Loucy (cell line): ENCODE data around the gene CENPP.

Source experiments
- H2AFZ ChIP-seq: fragments of 200-600 bp; sonication (generic); 2 replicates; pipeline ENCODE4 v1.6.0; 2016; ENCODE audit warnings: antibody characterized with exemption, mild to moderate bottlenecking, low read length, moderate library complexity
- H3F3A ChIP-seq: fragments of 200-600 bp; 2 replicates; pipeline ENCODE4 v1.6.0; 2016; ENCODE audit warnings: antibody characterized with exemption, low read depth, mild to moderate bottlenecking
- H3K27me3 ChIP-seq: fragments of 200-600 bp; sonication (generic); 2 replicates; pipeline ENCODE4 v1.6.1; 2014; ENCODE audit warnings: low read length, mild to moderate bottlenecking; ENCODE audit not compliant: insufficient read depth, poor library complexity, severe bottlenecking
- H3K36me3 ChIP-seq: fragments of 200-600 bp; sonication (generic); 2 replicates; pipeline ENCODE4 v1.6.1; 2016; ENCODE audit warnings: low read length; ENCODE audit not compliant: insufficient read depth
- H3K4me1 ChIP-seq: fragments of 200-600 bp; sonication (generic); 2 replicates; pipeline ENCODE4 v1.5.1; 2014; ENCODE audit warnings: low read length, mild to moderate bottlenecking; ENCODE audit not compliant: insufficient read depth, poor library complexity, severe bottlenecking
- H3K4me2 ChIP-seq: fragments of 200-600 bp; sonication (generic); 2 replicates; pipeline ENCODE4 v1.6.0; 2014; ENCODE audit warnings: antibody characterized with exemption, low read length, low read depth, mild to moderate bottlenecking; ENCODE audit not compliant: poor library complexity, severe bottlenecking
- H3K4me3 ChIP-seq: fragments of 200-600 bp; sonication (generic); 2 replicates; pipeline ENCODE4 v1.5.1; 2014; ENCODE audit warnings: low read length, mild to moderate bottlenecking, mixed read lengths; ENCODE audit not compliant: poor library complexity, severe bottlenecking
- H3K79me2 ChIP-seq: fragments of 200-600 bp; sonication (generic); 2 replicates; pipeline ENCODE4 v1.6.1; 2014; ENCODE audit warnings: low read length; ENCODE audit not compliant: insufficient read depth
- H3K9ac ChIP-seq: fragments of 200-600 bp; sonication (generic); 2 replicates; pipeline ENCODE4 v1.6.0; 2014; ENCODE audit warnings: mild to moderate bottlenecking, low read depth, low read length, moderate library complexity; ENCODE audit not compliant: poor library complexity, severe bottlenecking
- H3K9me2 ChIP-seq: fragments of 200-600 bp; sonication (generic); replicated peaks from 2 replicates; pipeline ENCODE4 v1.6.1; 2016; ENCODE audit warnings: low read depth, low read length, mixed read lengths
- H3K9me3 ChIP-seq: fragments of 200-600 bp; sonication (generic); 2 replicates; pipeline ENCODE4 v1.6.1; 2014; ENCODE audit warnings: mild to moderate bottlenecking, antibody characterized with exemption, low read length, low read depth; ENCODE audit not compliant: insufficient read depth
- H4K20me1 ChIP-seq: fragments of 200-600 bp; sonication (generic); 2 replicates; pipeline ENCODE4 v1.6.0; 2014; ENCODE audit warnings: antibody characterized with exemption, low read length, mild to moderate bottlenecking; ENCODE audit not compliant: insufficient read depth, poor library complexity, severe bottlenecking
- EZH2phosphoT487 ChIP-seq: fragments of 200-600 bp; IDR thresholded peaks from 2 replicates; pipeline ENCODE4 v1.6.1; 2018; ENCODE audit warnings: antibody characterized with exemption, mild to moderate bottlenecking, moderate library complexity, borderline replicate concordance
- TF ChIP-seq, protein P1 (sequence below): fragments of 200-600 bp; sonication (generic); conservative IDR thresholded peaks from 2 replicates; pipeline ENCODE4 v1.5.1; 2014; ENCODE audit warnings: mild to moderate bottlenecking, antibody characterized with exemption, low read length

Gene CENPP

DNA sequence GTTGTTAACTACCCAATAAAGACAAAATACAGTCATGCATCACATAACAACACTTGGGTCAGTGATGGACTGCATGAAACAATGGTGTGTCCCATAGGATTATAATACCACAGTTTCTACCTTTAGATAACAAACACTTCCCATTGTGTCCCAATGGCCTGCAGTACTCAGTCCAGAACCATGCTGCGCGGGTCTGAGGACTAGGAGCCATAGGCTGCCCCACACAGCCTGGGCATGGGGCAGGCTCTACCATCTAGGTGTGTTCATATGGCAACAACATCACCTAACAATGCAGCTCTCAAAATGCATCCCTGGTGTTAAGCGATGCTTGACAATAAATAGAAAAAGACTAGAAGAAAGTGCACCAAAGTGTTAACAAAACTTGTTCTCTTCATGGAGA, 337.4 kb downstream of the CENPP start:
- peaks cover 38% of the 10 kb centered on the region for H3K4me1 ChIP-seq
- no peak overlapping the region for H2AFZ ChIP-seq
- no peak overlapping the region for H3K9ac ChIP-seq
- H3F3A ChIP-seq, result no peaks in the 10 kb centered on the region
- H3K4me3 ChIP-seq, result no peak overlapping the region
- peaks cover 6% of the 10 kb centered on the region; the same call in 1 of the 2 replicates for H3K36me3 ChIP-seq
- H3K9me3 ChIP-seq, result no peaks in the 10 kb centered on the region
- no peak overlapping the region for H3K4me2 ChIP-seq
- H4K20me1 ChIP-seq, result peaks cover 18% of the 10 kb centered on the region
- TF ChIP-seq, protein P1, sequence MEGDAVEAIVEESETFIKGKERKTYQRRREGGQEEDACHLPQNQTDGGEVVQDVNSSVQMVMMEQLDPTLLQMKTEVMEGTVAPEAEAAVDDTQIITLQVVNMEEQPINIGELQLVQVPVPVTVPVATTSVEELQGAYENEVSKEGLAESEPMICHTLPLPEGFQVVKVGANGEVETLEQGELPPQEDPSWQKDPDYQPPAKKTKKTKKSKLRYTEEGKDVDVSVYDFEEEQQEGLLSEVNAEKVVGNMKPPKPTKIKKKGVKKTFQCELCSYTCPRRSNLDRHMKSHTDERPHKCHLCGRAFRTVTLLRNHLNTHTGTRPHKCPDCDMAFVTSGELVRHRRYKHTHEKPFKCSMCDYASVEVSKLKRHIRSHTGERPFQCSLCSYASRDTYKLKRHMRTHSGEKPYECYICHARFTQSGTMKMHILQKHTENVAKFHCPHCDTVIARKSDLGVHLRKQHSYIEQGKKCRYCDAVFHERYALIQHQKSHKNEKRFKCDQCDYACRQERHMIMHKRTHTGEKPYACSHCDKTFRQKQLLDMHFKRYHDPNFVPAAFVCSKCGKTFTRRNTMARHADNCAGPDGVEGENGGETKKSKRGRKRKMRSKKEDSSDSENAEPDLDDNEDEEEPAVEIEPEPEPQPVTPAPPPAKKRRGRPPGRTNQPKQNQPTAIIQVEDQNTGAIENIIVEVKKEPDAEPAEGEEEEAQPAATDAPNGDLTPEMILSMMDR, result no peak
- no peak for TF ChIP-seq EZH2phosphoT487
- no peaks in the 10 kb centered on the region for H3K9me2 ChIP-seq
- H3K79me2 ChIP-seq, result peaks cover 94% of the 10 kb centered on the region; the same call in 1 of the 2 replicates
- no peaks in the 10 kb centered on the region for H3K27me3 ChIP-seq

DNA sequence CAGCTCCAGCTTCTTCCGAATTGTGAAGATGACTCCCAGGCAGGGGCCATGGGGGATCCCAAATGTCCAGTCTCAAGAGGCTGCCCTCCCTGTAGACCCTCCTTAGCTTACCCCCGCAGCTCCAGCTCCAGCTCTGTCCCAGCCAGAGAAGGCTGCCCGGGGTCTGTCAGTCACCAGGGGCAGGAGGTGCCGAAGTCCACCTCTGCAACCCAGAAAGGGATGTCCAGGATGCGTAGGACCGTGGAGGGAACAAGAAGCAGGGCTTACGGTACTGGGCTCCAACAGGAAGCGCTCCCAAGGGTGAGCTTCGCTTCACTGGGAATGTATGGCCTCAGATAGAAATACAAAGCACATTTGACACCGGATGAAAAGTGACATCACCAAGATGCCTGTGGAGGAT, 338.2 kb downstream of the CENPP start:
- Histone ChIP-seq H3F3A (no peaks in the 10 kb centered on the region), H3K4me3 (no peak overlapping the region), H2AFZ (no peak overlapping the region), H3K4me2 (peak overlapping the region; percentile 50), H3K79me2 (peaks cover 94% of the 10 kb centered on the region), H3K36me3 (no peaks in the 10 kb centered on the region), H3K4me1 (peaks cover 45% of the 10 kb centered on the region), H3K9ac (no peak overlapping the region), H4K20me1 (peaks cover 18% of the 10 kb centered on the region), H3K9me3 (no peaks in the 10 kb centered on the region), H3K27me3 (no peaks in the 10 kb centered on the region), H3K9me2 (no peaks in the 10 kb centered on the region)
- TF ChIP-seq EZH2phosphoT487, result no peak
- TF ChIP-seq, protein P1, result no peak

DNA sequence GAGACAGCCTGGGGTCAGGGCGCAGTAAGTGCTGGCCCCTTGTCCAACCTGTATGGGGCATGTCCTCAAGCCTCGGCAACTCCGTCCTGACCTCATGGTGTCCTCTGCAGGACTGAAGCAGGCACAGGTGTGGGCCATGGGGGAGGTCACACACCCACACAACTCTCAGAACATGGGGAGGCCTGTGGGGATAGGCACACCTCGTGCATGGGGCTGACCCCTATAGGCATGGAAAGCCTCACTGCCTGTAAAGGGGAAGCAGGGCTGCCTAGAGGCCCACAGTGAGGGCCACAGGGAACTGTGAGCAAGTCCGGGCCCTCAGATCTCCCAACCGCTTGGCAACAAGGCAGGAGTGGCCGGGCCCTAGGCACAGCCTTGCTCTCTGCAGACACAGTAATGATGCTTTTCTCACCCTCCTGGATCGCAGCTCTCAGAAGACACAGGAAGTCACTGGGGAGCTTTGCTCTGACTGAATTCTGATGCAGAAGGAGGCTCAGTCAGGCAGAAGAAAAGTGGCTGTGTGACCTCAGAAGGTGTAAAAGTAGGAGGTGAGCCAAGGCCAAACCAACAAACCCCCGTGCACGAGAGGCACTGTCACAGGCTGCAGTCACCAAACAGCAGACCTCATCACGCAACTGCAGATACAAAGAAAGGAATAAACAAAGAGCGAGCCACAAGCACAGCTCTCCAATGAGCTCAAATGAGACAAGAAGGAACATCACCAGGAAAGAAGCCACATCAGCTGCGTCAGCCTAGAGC, 338.8 kb downstream of the CENPP start:
- H3K4me1 ChIP-seq, result peaks cover 46% of the 10 kb centered on the region
- peaks cover 99% of the 10 kb centered on the region for H3K79me2 ChIP-seq
- H3K9me2 ChIP-seq, result no peaks in the 10 kb centered on the region
- H3K36me3 ChIP-seq, result no peaks in the 10 kb centered on the region
- no peaks in the 10 kb centered on the region for H3F3A ChIP-seq
- TF ChIP-seq, protein P1, result no peak
- no peak for TF ChIP-seq EZH2phosphoT487
- H3K9me3 ChIP-seq, result no peaks in the 10 kb centered on the region
- no peak overlapping the region for H2AFZ ChIP-seq
- H4K20me1 ChIP-seq, result peaks cover 18% of the 10 kb centered on the region
- H3K4me2 ChIP-seq, result peak overlapping the region; percentile 50
- peak overlapping the region; percentile 1 for H3K4me3 ChIP-seq
- H3K9ac ChIP-seq, result peak overlapping the region; percentile 31
- H3K27me3 ChIP-seq, result no peaks in the 10 kb centered on the region
